Measurements from ENCODE around the gene GIPC3. TPM values are rescaled to one million over a fixed set of nuclear protein-coding genes. Genes with fewer than 3 reads are reported as not detected.
"Not testable (repeated sequence)": the region's sequence is repeated elsewhere in the genome, so short reads cannot be mapped to it uniquely, and the experiment has no call there.

The GIPC3 gene
- total RNA-seq, 4 donors from 2014 or later, result 0.78 to 2.2 (median 0.97) TPM

DNA sequence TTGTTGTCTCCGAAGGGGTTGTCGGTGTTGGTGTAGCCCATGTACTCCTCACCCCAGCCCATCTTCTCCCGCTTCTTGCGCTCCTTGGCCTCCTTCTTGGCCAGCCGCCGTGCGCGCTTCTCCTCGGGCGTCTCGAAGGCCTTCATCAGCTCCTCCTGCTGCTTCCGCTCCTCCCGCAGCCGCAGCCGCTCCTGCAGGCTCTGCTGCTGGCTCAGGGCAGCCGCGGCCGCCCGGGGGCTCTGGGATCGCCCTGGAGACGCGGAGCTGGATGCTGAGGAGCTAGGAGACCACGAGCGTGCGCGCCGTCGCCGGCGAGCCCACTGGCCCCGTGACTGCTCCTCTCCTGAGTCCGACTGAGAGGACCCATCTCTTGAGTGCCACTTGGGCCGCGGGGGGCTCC, 38.4 kb downstream of the GIPC3 start:
- H3K4me3 ChIP-seq (replicated peaks in 1 of 3), result no peak overlapping the region
- intact Hi-C loops (cut with DNase I), result no loop called here
- no peak for DNase-seq
- no peaks in the 10 kb centered on the region for H3K9me3 ChIP-seq
- H3K36me3 ChIP-seq, result peaks cover 0 to 9% of the 10 kb centered on the region in 2 donors
- 92 to 93% methylated on average over 29 to 34 of the region's 34 CpGs for WGBS, 2 donors
- H3K27ac ChIP-seq, result no peak overlapping the region
- no peak for TF ChIP-seq CTCF (IDR thresholded peaks at IDR 0.05)
- no peak for TF ChIP-seq POLR2A (IDR thresholded peaks at IDR 0.05)
- no peaks in the 10 kb centered on the region for H3K27me3 ChIP-seq
- H3K4me1 ChIP-seq, result peaks cover 15 to 18% of the 10 kb centered on the region in 2 donors

DNA sequence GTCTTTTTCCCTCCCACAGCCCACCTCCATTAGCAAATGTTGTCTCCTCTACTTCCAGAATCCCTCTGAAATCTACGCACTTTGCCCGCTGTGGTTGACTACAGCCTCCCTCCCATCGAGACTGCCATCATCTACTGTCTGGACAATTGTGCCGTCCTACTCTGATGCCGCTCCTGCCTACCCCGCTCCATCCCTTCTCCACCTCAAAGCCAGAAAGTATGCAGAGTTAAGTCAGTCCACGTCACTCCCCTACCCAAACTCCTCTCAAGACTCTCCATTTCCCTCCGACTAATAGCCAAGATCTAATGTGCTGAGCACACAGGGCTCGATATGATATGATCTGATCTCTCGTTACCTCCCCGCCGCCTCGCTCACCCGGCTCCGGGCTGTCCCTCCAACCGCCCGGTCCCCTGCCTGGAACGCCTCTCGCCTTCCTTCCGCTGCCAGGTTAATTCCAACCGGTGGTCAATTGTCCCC, 40.8 kb downstream of the GIPC3 start:
- no peaks in the 10 kb centered on the region for H3K9me3 ChIP-seq
- intact Hi-C loops (cut with DNase I), result loop anchor here (5.0 kb wide), 1 partner anchor 54 kb away; the partner anchor contains the start of gene HMG20B
- H3K27me3 ChIP-seq, result no peaks in the 10 kb centered on the region

DNA sequence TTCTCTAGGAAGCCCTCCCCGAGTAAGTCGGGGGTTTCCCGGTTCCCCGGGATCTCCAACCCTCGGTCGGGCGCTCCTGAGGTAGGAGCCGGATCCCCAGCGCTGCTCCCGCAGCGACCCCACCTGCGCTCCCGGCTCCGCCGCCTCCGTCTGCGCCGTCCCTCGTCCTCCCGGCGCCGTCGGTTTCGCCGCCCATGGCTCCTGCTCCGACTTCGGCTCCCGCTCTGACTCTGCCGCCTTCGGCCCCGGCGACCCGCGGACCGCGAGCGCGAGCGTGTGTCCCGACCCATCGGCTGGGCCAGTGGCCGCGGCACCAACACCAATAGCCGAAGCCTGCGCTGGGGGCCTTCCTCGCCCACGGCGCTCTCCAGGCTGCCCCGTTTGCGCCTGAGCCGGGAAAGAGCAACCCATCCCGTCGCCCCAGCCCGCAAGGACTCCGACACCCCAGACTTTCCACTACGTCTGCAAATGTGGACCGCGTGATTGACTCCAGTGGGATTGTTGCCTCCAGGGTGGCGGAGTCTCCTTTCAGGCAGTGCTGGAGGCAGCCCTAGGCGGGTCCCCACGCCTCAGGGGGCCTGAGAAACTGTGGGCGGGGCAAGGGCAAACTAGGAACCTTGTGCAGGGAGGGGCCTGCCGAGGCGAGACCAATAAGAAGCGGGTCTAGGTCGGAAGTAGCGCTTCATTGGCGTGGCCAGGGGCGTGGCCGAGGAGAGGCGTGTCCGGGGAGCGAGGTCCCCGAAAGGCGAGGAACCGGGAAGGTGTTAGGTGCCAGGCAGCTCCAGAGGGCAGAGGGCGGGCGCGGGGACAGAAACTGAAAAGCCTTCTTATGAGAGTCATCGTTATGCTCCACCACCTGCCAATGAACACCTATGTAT, 41.4 kb downstream of the GIPC3 start, which contains the start of gene CACTIN:
Gene CACTIN (minus strand): TSS at position 318 of the 878 bp plus-strand sequence. CDS start 28 bp downstream, at position 290.
- Histone ChIP-seq H3K27me3 (no peaks in the 10 kb centered on the region), H3K4me3 (replicated peaks in 1 of 3) (peak within 1 kb of the TSS; percentile 72 to 88 (median 73)), H3K9me3 (no peaks in the 10 kb centered on the region), H3K4me1 (peaks cover 15 to 18% of the 10 kb centered on the region in 2 donors), H3K36me3 (peaks cover 0 to 2% of the 10 kb centered on the region in 2 donors), H3K27ac (peak within 1 kb of the TSS; percentile 92 to 96 (median 96))
- intact Hi-C loops (cut with DNase I), result loop anchor here (5.0 kb wide), 1 partner anchor 54 kb away; the partner anchor contains the start of gene HMG20B
- peak; percentile 99 to 100 for DNase-seq
- peak in 1 of 2 donors; percentile 76 for TF ChIP-seq POLR2A (IDR thresholded peaks at IDR 0.05)
- peak in 1 of 6 experiments; percentile 20 for TF ChIP-seq CTCF (IDR thresholded peaks at IDR 0.05)
- WGBS, 2 donors, result 0% methylated on average over 15 to 49 of the region's 80 CpGs

More for the DNA sequence above, 40.8 kb downstream of the GIPC3 start:
- peak overlapping the region in 1 of 3 donors; percentile 96 for H3K27ac ChIP-seq
- WGBS, 2 donors, result 0 to 2% methylated on average over 21 of the region's 21 CpGs
- peak overlapping the region; percentile 72 to 88 (median 73) for H3K4me3 ChIP-seq (replicated peaks in 1 of 3)
- H3K36me3 ChIP-seq, result peaks cover 0 to 9% of the 10 kb centered on the region in 2 donors
- no peak for DNase-seq
- TF ChIP-seq POLR2A (IDR thresholded peaks at IDR 0.05), result no peak
- no peak for TF ChIP-seq CTCF (IDR thresholded peaks at IDR 0.05)
- peaks cover 15 to 18% of the 10 kb centered on the region in 2 donors for H3K4me1 ChIP-seq

- no peak overlapping the region for H3K4me3 ChIP-seq (replicated peaks in 1 of 3)
- H3K9me3 ChIP-seq, result no peaks in the 10 kb centered on the region
- H3K27me3 ChIP-seq, result no peaks in the 10 kb centered on the region
- no peaks in the 10 kb centered on the region for H3K36me3 ChIP-seq
- WGBS, 2 donors, result 69 to 70% methylated on average over 7 of the region's 7 CpGs
- TF ChIP-seq CTCF (IDR thresholded peaks at IDR 0.05) (peak in 1 of 6 experiments; percentile 8), POLR2A (IDR thresholded peaks at IDR 0.05) (no peak)
- H3K4me1 ChIP-seq, result peaks cover 15 to 18% of the 10 kb centered on the region in 2 donors
- peak overlapping the region in 1 of 3 donors; percentile 92 for H3K27ac ChIP-seq
- peak in 1 of 2 donors; percentile 11 for DNase-seq
- intact Hi-C loops (cut with DNase I), result loop anchor here (5.0 kb wide), 1 partner anchor 55 kb away; the partner anchor contains the start of gene HMG20B
Measured at GRCh38 chr19:3627351-3627723, 42.1 kb downstream of the GIPC3 start.

GRCh38 chr19:3628766-3629165, 43.5 kb downstream of the GIPC3 start:
- not testable (repeated sequence) for H3K4me3 ChIP-seq (replicated peaks in 1 of 3); DNase-seq; H3K27ac ChIP-seq; H3K36me3 ChIP-seq; H3K27me3 ChIP-seq; H3K9me3 ChIP-seq
- intact Hi-C loops (cut with DNase I), result loop anchor here (5.0 kb wide), 1 partner anchor 56 kb away; the partner anchor contains the start of gene HMG20B
- H3K4me1 ChIP-seq, result peaks cover 15 to 18% of the 10 kb centered on the region in 2 donors
- 69 to 75% methylated on average over 9 of the region's 9 CpGs for WGBS, 2 donors

All from thyroid gland (tissue), 4 donors.